OCI-LY3 (cell line): ENCODE measurements around the gene CNRIP1.

Experiments
- EZH2phosphoT487 ChIP-seq: fragments of 200-600 bp; shearing (Covaris generic); IDR thresholded peaks from 2 replicates; pipeline ENCODE4 v1.6.1; 2018; ENCODE audit warnings: antibody characterized with exemption, mixed run types, low read depth
- TF ChIP-seq, protein P1 (sequence below): fragments of 200-600, 300-600 bp; sonication (generic); IDR thresholded peaks from 2 replicates; pipeline ENCODE4 v1.5.1; 2014; ENCODE audit warnings: antibody characterized with exemption, low read length, low read depth

DNA sequence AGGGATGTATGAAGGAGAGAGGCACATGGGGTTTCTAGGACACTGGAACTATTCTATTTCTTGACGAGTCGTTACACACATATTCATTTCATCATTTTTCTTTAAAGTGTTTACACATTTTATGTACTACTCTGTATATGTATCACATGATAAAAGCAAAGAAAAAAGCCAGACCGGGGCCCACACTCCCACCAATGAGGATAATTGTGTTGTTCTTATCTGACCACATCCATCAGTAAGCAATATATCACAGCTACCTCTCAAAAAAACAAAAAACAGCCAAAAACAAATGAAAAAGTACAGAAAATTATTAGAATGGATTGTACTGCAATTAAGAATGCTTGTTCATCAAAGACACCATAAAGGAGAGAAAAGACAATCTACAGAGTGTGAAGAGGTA is 14.2 kb upstream of the CNRIP1 start:
- TF ChIP-seq, protein P1, sequence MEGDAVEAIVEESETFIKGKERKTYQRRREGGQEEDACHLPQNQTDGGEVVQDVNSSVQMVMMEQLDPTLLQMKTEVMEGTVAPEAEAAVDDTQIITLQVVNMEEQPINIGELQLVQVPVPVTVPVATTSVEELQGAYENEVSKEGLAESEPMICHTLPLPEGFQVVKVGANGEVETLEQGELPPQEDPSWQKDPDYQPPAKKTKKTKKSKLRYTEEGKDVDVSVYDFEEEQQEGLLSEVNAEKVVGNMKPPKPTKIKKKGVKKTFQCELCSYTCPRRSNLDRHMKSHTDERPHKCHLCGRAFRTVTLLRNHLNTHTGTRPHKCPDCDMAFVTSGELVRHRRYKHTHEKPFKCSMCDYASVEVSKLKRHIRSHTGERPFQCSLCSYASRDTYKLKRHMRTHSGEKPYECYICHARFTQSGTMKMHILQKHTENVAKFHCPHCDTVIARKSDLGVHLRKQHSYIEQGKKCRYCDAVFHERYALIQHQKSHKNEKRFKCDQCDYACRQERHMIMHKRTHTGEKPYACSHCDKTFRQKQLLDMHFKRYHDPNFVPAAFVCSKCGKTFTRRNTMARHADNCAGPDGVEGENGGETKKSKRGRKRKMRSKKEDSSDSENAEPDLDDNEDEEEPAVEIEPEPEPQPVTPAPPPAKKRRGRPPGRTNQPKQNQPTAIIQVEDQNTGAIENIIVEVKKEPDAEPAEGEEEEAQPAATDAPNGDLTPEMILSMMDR, result no peak
- TF ChIP-seq EZH2phosphoT487, result no peak
